Gastrocnemius medialis (tissue), 4 donors: ENCODE results near the gene SEMA4F.

Experiments
- CTCF ChIP-seq, 5 experiments: fragments of 450-650 bp in 3 of 5; fragments of 200-600 bp in 2 of 5; sonication (generic) in 2 of 5; IDR thresholded peaks in 4 of 5; conservative IDR thresholded peaks in 1 of 5; 1 replicate in 4 of 5; 2 replicates in 1 of 5; pipeline ENCODE4 v1.5.1; 2016 to 2019; ENCODE audit warnings: antibody characterized with exemption in 5 of 5, mild to moderate bottlenecking in 3 of 5, moderate library complexity in 3 of 5
- POLR2A ChIP-seq, 2 donors: fragments of 450-650 bp; IDR thresholded peaks; one replicate each; pipeline ENCODE4 v1.6.1; 2017; ENCODE audit warnings: antibody characterized with exemption in 2 of 2, mild to moderate bottlenecking in 2 of 2, moderate library complexity in 2 of 2

- no peak for TF ChIP-seq CTCF (IDR thresholded peaks at IDR 0.05 in 4 of 5, conservative IDR thresholded peaks at IDR 0.05 in 1 of 5)
- TF ChIP-seq POLR2A (IDR thresholded peaks at IDR 0.05), result no peak
Observed at GRCh38 chr2:74676331-74676730, 22.3 kb downstream of the SEMA4F start.
